Measurements from ENCODE around the gene BATF. TPM values are rescaled to one million over a fixed set of nuclear protein-coding genes. Genes with fewer than 3 reads are reported as not detected.

BATF gene
- total and polyA plus RNA-seq, 5 donors from 2014 or later = 50.7 to 119 (median 104) TPM

GRCh38 chr14:75548544-75548943 is 26.3 kb downstream of the BATF start:
- Histone ChIP-seq H3K36me3 (ENCODE audit: control insufficient read depth, insufficient read depth, low read length) (peaks cover 23% of the 10 kb centered on the region), H3K4me1 (ENCODE audit: control insufficient read depth, insufficient read depth, low read length, poor library complexity, severe bottlenecking) (peaks cover 24% of the 10 kb centered on the region), H3K9me3 (ENCODE audit: control insufficient read depth in 2 of 2, low read length in 2 of 2) (no peaks in the 10 kb centered on the region), H3K27ac (ENCODE audit: insufficient read depth, low read length, poor library complexity, severe bottlenecking) (no peak overlapping the region), H3K27me3 (ENCODE audit: control insufficient read depth, insufficient read depth, low read length) (no peaks in the 10 kb centered on the region), H3K4me3 (ENCODE audit: low read depth, low read length) (no peak overlapping the region)
- Mint-ChIP-seq H3K9me3 (no peaks in the 10 kb centered on the region), H3K27me3 (no peaks in the 10 kb centered on the region), H3K4me1 (peaks cover 4 to 64% (median 30%) of the 10 kb centered on the region in 4 donors), H3K36me3 (peaks cover 23% of the 10 kb centered on the region), H3K27ac (peak overlapping the region; percentile 58 to 88 (median 76)), H3K4me3 (peak overlapping the region in 1 of 4 donors; percentile 67)
- ATAC-seq (ENCODE audit: low read depth in 2 of 2) = no peak
- DNase-seq = no peak

GRCh38 chr14:75549169-75549568 is 26.9 kb downstream of the BATF start:
- Histone ChIP-seq H3K36me3 (ENCODE audit: control insufficient read depth, insufficient read depth, low read length) (peaks cover 23% of the 10 kb centered on the region), H3K27ac (ENCODE audit: insufficient read depth, low read length, poor library complexity, severe bottlenecking) (no peak overlapping the region), H3K27me3 (ENCODE audit: control insufficient read depth, insufficient read depth, low read length) (no peaks in the 10 kb centered on the region), H3K9me3 (ENCODE audit: control insufficient read depth in 2 of 2, low read length in 2 of 2) (no peaks in the 10 kb centered on the region), H3K4me3 (ENCODE audit: low read depth, low read length) (peak overlapping the region; percentile 37), H3K4me1 (ENCODE audit: control insufficient read depth, insufficient read depth, low read length, poor library complexity, severe bottlenecking) (peaks cover 18% of the 10 kb centered on the region)
- Mint-ChIP-seq H3K4me3 (peak overlapping the region in 2 of 4 donors; percentile 32 to 53), H3K9me3 (no peaks in the 10 kb centered on the region), H3K27me3 (no peaks in the 10 kb centered on the region), H3K27ac (peak overlapping the region; percentile 77 to 92 (median 87)), H3K4me1 (peaks cover 4 to 59% (median 28%) of the 10 kb centered on the region in 4 donors), H3K36me3 (peaks cover 23% of the 10 kb centered on the region)
- peak; percentile 45 to 49 for ATAC-seq (ENCODE audit: low read depth in 2 of 2)
- DNase-seq = peak in 1 of 3 donors; percentile 41

GRCh38 chr14:75551021-75551420 is 28.8 kb downstream of the BATF start:
- peak overlapping the region in 2 of 3 donors; percentile 16 to 26 for H3K27ac Mint-ChIP-seq
- Histone ChIP-seq H3K9me3 (ENCODE audit: control insufficient read depth in 2 of 2, low read length in 2 of 2) (no peaks in the 10 kb centered on the region), H3K4me1 (ENCODE audit: control insufficient read depth, insufficient read depth, low read length, poor library complexity, severe bottlenecking) (peaks cover 11% of the 10 kb centered on the region), H3K4me3 (ENCODE audit: low read depth, low read length) (no peak overlapping the region), H3K36me3 (ENCODE audit: control insufficient read depth, insufficient read depth, low read length) (peaks cover 20% of the 10 kb centered on the region), H3K27me3 (ENCODE audit: control insufficient read depth, insufficient read depth, low read length) (no peaks in the 10 kb centered on the region), H3K27ac (ENCODE audit: insufficient read depth, low read length, poor library complexity, severe bottlenecking) (no peak overlapping the region)
- peaks cover 20% of the 10 kb centered on the region for H3K36me3 Mint-ChIP-seq
- no peaks in the 10 kb centered on the region for H3K9me3 Mint-ChIP-seq
- ATAC-seq (ENCODE audit: low read depth in 2 of 2) = no peak
- peak overlapping the region in 2 of 4 donors; percentile 20 to 41 for H3K4me3 Mint-ChIP-seq
- H3K4me1 Mint-ChIP-seq = peaks cover 4 to 46% (median 26%) of the 10 kb centered on the region in 4 donors
- no peak for DNase-seq
- H3K27me3 Mint-ChIP-seq = no peaks in the 10 kb centered on the region

DNA sequence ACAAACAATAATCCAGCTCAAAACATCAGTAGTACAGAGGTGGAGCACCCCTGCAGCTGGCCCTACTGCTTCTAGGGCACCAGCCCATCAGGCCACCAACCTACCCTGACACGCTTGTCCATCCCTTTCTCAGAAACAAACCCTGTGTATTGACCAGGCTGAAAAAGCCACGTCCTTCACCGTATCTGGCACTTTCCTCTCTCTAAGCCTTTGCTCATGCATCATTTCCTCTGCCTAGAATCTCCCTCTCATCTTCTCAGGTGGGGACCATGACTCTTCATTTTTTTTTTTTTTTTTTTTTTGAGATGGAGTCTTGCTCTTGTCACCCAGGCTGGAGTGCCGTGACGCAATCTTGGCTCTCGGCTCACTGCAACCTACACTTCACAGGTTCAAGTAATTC is 30.9 kb downstream of the BATF start:
- no peak for ATAC-seq (ENCODE audit: low read depth in 2 of 2)
- Histone ChIP-seq H3K4me3 (ENCODE audit: low read depth, low read length) (no peak overlapping the region), H3K4me1 (ENCODE audit: control insufficient read depth, insufficient read depth, low read length, poor library complexity, severe bottlenecking) (peaks cover 11% of the 10 kb centered on the region), H3K9me3 (ENCODE audit: control insufficient read depth in 2 of 2, low read length in 2 of 2) (no peaks in the 10 kb centered on the region), H3K36me3 (ENCODE audit: control insufficient read depth, insufficient read depth, low read length) (peaks cover under 1% of the 10 kb centered on the region), H3K27me3 (ENCODE audit: control insufficient read depth, insufficient read depth, low read length) (no peaks in the 10 kb centered on the region), H3K27ac (ENCODE audit: insufficient read depth, low read length, poor library complexity, severe bottlenecking) (no peak overlapping the region)
- Mint-ChIP-seq H3K4me3 (peak overlapping the region in 1 of 4 donors; percentile 20), H3K36me3 (peaks cover 5% of the 10 kb centered on the region), H3K9me3 (peaks cover 0 to 3% (median 0%) of the 10 kb centered on the region in 7 donors), H3K4me1 (peaks cover 4 to 33% (median 17%) of the 10 kb centered on the region in 4 donors), H3K27me3 (no peaks in the 10 kb centered on the region), H3K27ac (peak overlapping the region in 1 of 3 donors; percentile 67)
- DNase-seq = no peak

DNA sequence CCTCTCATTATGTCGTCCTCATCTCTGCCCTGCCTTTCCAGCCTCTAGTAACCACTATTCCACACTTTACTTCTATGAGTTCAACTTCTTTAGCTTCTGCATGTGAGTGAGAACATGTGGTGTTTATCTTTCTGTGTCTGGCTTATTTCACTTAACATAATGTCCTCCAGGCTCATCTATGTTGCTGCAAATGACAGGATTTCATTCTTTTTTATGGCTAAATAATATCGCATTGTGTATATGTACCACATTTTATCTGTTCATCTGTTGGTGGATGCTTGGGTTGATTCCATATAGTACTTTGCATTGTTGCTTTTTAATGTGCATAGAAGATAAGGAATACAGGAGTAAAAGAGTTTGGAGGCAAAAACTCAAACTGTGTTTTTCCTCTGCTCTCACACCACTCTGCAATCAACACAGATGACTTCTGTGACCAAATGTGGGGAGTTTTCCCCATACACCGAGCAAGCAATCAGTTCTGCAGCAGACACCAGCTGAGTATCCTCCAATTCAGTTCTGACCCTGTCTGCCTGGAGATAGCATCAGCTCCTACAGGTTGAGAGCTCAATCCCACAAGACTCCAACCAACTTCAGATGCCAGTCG is 31.6 kb downstream of the BATF start:
- Histone ChIP-seq H3K36me3 (ENCODE audit: control insufficient read depth, insufficient read depth, low read length) (no peaks in the 10 kb centered on the region), H3K9me3 (ENCODE audit: control insufficient read depth in 2 of 2, low read length in 2 of 2) (no peaks in the 10 kb centered on the region), H3K4me1 (ENCODE audit: control insufficient read depth, insufficient read depth, low read length, poor library complexity, severe bottlenecking) (peaks cover 8% of the 10 kb centered on the region), H3K27me3 (ENCODE audit: control insufficient read depth, insufficient read depth, low read length) (no peaks in the 10 kb centered on the region), H3K4me3 (ENCODE audit: low read depth, low read length) (no peak overlapping the region), H3K27ac (ENCODE audit: insufficient read depth, low read length, poor library complexity, severe bottlenecking) (no peak overlapping the region)
- Mint-ChIP-seq H3K9me3 (peaks cover 0 to 3% (median 0%) of the 10 kb centered on the region in 7 donors), H3K4me1 (peaks cover 4 to 29% (median 16%) of the 10 kb centered on the region in 4 donors), H3K27ac (no peak overlapping the region), H3K36me3 (no peaks in the 10 kb centered on the region), H3K27me3 (no peaks in the 10 kb centered on the region), H3K4me3 (peak overlapping the region in 1 of 4 donors; percentile 31)
- ATAC-seq (ENCODE audit: low read depth in 2 of 2) (no peak), DNase-seq (no peak)

DNA sequence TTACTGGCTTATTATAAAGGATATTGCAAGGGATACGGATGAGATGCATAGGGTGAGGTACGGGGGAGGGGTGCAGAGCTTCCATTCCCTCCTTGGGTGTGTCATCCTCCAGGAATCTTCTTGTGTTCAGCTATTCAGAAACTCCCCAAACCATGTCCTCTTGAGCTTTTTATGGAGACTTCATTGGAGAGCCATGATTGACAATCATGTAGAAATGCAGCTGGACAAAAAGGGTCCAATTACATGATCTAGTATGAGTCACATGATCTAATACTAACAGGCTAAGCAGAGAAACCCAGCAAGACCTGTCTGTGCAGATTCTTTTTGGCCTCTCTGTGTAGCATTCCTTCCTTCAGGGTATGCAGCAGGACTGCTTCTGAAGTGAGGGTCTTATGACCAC is 32.2 kb downstream of the BATF start:
- H3K36me3 ChIP-seq (ENCODE audit: control insufficient read depth, insufficient read depth, low read length) = no peaks in the 10 kb centered on the region
- no peak for ATAC-seq (ENCODE audit: low read depth in 2 of 2)

DNA sequence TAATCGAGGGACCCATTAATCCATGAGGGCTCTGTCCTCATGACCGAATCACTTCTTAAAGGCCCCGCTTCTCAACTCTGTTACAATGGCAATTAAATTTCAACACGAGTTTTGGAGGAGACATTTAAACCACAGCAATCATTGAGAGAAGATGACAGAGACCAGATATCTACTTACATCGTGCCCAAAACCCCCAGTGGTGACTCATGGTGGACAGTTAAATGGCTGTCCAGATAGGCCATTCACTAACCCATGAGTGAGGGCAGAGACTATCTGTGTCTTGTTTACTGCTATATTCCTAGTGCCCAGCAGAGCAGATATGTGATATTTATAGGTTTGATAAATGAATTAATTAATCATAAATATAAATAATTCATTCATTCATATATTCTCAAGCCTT is 36.2 kb downstream of the BATF start:
- no peaks in the 10 kb centered on the region for H3K27me3 Mint-ChIP-seq
- Histone ChIP-seq H3K27me3 (ENCODE audit: control insufficient read depth, insufficient read depth, low read length) (no peaks in the 10 kb centered on the region), H3K27ac (ENCODE audit: insufficient read depth, low read length, poor library complexity, severe bottlenecking) (no peak overlapping the region), H3K36me3 (ENCODE audit: control insufficient read depth, insufficient read depth, low read length) (no peaks in the 10 kb centered on the region), H3K4me3 (ENCODE audit: low read depth, low read length) (no peak overlapping the region), H3K4me1 (ENCODE audit: control insufficient read depth, insufficient read depth, low read length, poor library complexity, severe bottlenecking) (peaks cover 20% of the 10 kb centered on the region), H3K9me3 (ENCODE audit: control insufficient read depth in 2 of 2, low read length in 2 of 2) (no peaks in the 10 kb centered on the region)
- ATAC-seq (ENCODE audit: low read depth in 2 of 2) = no peak
- peaks cover 21 to 45% (median 30%) of the 10 kb centered on the region in 4 donors for H3K4me1 Mint-ChIP-seq
- no peak for DNase-seq
- no peaks in the 10 kb centered on the region for H3K36me3 Mint-ChIP-seq
- H3K27ac Mint-ChIP-seq = no peak overlapping the region
- H3K4me3 Mint-ChIP-seq = no peak overlapping the region
- peaks cover 0 to 3% (median 0%) of the 10 kb centered on the region in 7 donors for H3K9me3 Mint-ChIP-seq

More for the DNA sequence above, 32.2 kb downstream of the BATF start:
- H3K27me3 Mint-ChIP-seq = no peaks in the 10 kb centered on the region
- no peaks in the 10 kb centered on the region for H3K27me3 ChIP-seq (ENCODE audit: control insufficient read depth, insufficient read depth, low read length)
- no peak for DNase-seq
- peaks cover 0 to 3% (median 0%) of the 10 kb centered on the region in 7 donors for H3K9me3 Mint-ChIP-seq
- H3K9me3 ChIP-seq (ENCODE audit: control insufficient read depth in 2 of 2, low read length in 2 of 2) = no peaks in the 10 kb centered on the region
- no peak overlapping the region for H3K27ac ChIP-seq (ENCODE audit: insufficient read depth, low read length, poor library complexity, severe bottlenecking)
- no peaks in the 10 kb centered on the region for H3K36me3 Mint-ChIP-seq
- H3K4me3 ChIP-seq (ENCODE audit: low read depth, low read length) = no peak overlapping the region
- H3K4me1 Mint-ChIP-seq = peaks cover 6 to 26% (median 15%) of the 10 kb centered on the region in 4 donors
- peaks cover 6% of the 10 kb centered on the region for H3K4me1 ChIP-seq (ENCODE audit: control insufficient read depth, insufficient read depth, low read length, poor library complexity, severe bottlenecking)
- no peak overlapping the region for H3K4me3 Mint-ChIP-seq
- peak overlapping the region in 1 of 3 donors; percentile 25 for H3K27ac Mint-ChIP-seq

GRCh38 chr14:75559045-75559444 is 36.8 kb downstream of the BATF start:
- peak overlapping the region in 1 of 4 donors; percentile 48 for H3K4me3 Mint-ChIP-seq
- ATAC-seq (ENCODE audit: low read depth in 2 of 2) = no peak
- Histone ChIP-seq H3K4me3 (ENCODE audit: low read depth, low read length) (no peak overlapping the region), H3K36me3 (ENCODE audit: control insufficient read depth, insufficient read depth, low read length) (no peaks in the 10 kb centered on the region), H3K27me3 (ENCODE audit: control insufficient read depth, insufficient read depth, low read length) (no peaks in the 10 kb centered on the region), H3K4me1 (ENCODE audit: control insufficient read depth, insufficient read depth, low read length, poor library complexity, severe bottlenecking) (peaks cover 20% of the 10 kb centered on the region), H3K9me3 (ENCODE audit: control insufficient read depth in 2 of 2, low read length in 2 of 2) (no peaks in the 10 kb centered on the region), H3K27ac (ENCODE audit: insufficient read depth, low read length, poor library complexity, severe bottlenecking) (peak overlapping the region; percentile 59)
- H3K9me3 Mint-ChIP-seq = peaks cover 0 to 3% (median 0%) of the 10 kb centered on the region in 7 donors
- H3K4me1 Mint-ChIP-seq = peaks cover 21 to 45% (median 30%) of the 10 kb centered on the region in 4 donors
- no peak for DNase-seq
- H3K27ac Mint-ChIP-seq = peak overlapping the region; percentile 85 to 94 (median 85)
- no peaks in the 10 kb centered on the region for H3K27me3 Mint-ChIP-seq
- no peaks in the 10 kb centered on the region for H3K36me3 Mint-ChIP-seq
